Anterior cingulate cortex (tissue), 58 donors: ENCODE measurements around the gene OXSR1.
A peak's percentile ranks its signal among the peaks of the same experiment; 100 is the strongest.

ENCODE experiments used
- DNase-seq, 58 donors: peaks; one replicate each; lab custom pipeline; 2025; lab: John Stamatoyannopoulos, UW

The OXSR1 gene

DNA sequence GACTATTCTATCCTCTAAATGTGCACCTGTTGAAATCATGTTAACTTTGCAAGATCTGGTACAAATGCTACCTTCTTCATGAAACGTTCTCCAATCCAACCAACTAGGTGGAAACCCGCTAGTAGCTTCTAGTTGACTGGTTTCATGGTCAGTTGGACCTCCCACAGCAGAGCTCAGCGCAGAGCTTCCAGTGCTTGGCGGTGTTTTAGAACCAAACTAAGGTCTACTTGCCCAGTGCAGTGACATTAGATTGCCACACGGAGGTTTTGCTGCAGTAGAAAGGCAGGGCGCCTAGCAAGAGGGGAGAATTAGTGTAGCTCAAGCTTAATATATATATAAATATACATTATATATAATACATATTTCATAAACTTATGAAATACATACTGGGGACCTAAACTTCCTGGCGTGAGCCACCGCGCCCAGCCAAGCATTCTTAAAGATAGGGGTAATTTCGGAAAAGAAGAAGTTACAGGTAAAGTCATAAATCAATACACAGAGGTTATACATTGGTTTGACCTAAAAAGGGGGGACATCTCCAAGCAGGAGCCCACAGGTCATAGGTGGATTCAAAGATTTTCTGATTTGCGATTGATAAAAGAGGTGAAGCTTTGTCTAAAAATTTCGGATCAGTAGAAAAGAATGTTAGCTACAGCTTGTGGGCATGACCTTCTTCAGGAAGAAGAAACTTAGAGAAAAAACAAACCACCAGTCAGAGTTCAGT, 2.1 kb upstream of the OXSR1 start:
- no peak for DNase-seq

DNA sequence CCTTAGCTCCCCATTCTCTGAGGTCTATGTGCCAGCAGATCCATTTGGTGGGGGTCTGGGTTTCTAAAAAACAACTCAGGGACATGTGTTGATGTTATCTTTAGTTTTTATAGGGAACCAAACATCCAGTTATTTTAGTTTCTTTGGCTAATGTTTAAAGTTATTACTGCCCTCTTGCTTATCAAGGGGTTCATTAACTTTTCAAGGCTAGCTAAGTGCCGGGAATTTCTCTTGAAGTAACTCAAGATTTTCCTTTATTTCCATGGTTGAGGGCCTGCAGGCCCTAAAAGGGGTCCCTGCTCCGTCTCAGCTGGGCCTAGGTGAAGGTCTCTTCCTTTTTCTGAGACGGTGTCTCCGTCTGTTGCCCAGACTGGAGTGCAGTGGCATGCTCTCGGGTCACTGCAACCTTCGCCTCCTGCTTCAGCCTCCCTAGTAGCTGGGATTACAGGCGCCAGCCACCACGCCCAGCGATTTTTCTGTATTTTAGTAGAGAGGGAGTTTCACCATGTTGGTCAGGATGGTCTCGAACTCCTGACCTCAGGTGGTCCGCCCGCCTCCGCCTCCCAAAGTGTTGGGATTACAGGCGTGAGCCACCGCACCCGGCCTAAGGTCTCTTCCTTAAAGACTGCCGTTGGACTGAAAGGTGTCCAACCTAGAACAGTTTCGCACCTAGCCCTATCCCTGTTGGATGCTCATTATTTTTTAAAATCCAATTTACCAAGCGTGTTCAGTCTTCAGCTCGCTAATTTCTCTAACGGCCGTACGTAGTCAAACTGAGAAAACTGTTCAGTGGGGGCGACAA, 1.3 kb upstream of the OXSR1 start:
- peak in 1 of 58 donors; percentile 20 for DNase-seq

DNA sequence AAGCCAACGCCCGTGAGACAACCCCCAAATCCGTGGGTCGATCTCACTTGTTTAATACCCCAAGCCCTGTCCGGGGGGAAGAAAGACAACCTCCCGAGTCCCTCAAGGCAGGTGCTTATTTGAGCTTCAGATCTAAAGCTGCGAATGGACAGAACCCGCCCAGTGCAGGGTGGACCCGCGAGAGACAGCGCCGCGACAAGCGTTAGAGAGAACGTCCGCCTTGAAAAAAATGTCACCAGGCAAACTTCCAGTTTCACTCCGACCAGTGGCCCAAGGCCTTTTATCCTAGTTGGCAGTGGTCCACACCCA, 740 bp upstream of the OXSR1 start:
- DNase-seq = no peak

DNA sequence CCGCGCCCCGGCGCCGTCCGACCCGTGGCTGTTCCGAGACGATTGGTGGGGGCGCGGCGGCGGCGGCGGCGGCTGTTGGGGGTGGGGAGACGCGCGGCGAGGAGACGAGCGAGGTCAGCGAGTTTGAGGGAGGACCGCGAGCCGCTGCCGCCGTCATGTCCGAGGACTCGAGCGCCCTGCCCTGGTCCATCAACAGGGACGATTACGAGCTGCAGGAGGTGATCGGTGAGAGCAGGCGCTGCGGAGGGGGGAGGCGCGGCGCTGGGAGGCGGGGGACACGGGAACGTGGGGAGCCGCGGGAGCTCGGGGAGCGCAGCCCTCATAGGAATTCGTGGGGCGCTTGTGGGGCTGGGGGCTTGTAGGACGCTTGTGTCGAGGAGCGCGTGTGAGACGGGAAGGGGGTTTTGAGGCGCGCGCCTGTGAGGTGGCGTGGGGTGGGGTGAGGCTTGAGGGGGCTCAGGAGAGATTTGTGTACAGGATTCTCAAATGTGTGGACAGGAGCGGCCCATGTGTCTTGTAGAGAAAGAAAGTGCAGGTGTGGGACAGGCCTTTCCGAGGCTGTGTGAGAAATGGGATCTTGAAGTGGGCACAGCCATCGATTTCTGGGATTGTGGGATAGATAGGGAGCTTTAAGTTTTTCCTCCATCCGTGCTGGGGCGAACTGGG, 518 bp downstream of the OXSR1 start:
- peak in 23 of 58 donors; percentile 42 to 84 (median 59) for DNase-seq

DNA sequence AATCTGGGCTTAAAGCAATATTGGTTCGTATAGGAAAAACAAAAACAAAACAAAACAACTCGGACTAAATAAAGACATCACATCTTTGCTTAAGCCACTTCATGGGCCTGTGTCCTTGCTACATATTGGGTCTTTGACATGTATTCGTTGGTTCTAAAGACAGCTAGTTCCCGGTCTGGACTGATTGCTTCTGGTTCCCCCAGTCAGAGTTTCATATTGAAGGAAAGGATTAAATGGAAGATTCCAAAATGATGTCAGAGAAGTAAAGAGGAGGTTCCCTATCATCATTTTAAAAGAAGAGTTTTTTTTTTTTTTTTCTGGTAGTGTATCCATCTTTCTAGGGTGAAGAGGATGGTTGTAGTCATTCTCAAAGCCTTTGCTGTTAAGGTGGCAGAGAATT, 2.3 kb downstream of the OXSR1 start:
- no peak for DNase-seq

DNA sequence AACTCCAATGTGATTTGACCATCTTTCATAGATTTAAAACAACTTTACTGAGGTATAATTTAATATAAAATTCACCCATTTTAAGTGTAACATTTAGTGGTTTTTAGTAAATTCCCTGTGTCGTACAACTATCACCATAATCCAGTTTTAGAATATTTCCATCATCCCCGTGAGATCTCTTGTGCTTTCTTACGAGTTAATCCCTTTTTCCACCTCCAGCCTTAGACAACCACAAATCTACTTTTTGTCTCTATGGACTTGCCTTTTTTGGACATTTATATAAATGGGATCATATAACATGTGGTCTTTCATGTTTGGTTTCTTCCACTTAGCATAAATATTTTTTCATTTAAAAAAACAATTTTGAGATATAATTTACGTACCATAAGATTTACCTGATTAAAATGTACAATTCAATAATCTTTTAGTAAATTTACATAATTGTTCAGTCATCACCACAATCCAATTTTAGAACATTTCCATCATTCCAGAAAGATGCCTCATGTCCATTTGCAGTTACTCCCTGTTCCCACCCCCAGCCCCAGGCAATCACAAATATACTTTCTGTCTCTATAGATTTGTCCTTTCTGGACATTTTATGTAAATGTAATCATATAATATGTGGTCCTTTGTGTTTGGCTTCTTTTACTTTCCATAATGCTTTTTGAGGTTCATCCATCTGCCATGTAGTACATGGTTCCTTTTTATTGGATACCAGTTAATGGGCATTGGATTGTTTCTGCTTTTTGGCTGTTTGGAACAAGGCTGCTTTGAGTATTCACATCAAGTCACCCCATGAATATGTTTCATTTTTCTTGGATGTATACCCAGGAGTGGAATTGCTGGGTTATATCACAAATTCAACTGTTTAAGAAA, 3.1 kb downstream of the OXSR1 start:
- no peak for DNase-seq

DNA sequence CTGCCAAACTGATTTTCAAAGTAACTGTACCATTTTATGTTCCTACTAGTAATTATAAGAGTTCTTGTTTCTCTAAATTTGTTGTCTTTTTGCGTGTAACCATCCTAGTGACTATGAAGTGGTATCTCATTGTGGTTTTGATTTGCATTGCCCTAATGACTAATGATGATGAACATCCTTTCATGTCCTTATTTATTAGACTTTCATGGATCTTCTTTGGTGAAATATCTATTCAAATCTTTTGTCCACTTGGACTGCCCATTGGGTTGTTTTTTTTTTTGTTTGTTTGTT, 3.6 kb downstream of the OXSR1 start:
- DNase-seq = no peak

DNA sequence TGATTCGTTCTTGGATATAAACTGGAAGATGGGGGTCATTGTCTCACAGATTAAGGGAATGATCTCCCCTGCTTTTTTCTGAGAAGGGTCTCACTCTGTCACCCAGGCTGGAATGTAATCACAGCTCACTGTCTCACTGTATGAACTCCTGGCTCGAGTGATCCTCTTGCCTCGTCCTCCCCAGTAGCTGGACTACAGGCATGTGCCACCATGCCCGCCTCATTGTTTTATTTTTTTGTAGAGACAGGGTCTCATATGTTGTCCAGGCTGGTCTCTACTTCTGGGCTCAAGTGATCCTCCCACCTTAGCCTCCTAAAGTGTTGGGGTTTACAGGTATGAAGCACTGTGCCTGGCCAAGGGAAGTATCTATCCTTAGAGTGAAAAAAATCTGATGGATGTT, 5.4 kb downstream of the OXSR1 start:
- DNase-seq = no peak

DNA sequence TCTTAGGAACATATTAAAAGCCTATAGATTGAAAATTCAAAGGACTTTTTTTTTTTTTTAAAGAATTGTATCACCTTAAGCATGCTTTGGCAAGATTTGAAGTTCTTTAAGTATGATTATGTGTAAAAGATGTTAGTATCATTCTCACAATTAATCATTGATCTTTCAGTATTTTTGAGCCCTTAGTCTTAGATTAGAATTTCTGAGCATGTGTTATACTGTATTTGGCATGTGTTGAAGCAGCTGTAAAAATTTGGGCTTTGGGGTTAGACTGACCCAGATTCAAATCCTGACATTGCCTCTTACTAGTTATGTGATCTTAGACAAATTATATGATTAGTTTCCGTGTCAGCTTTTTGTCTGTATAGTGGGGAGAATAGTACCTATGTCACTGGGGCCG, 6.3 kb downstream of the OXSR1 start:
- DNase-seq = no peak

DNA sequence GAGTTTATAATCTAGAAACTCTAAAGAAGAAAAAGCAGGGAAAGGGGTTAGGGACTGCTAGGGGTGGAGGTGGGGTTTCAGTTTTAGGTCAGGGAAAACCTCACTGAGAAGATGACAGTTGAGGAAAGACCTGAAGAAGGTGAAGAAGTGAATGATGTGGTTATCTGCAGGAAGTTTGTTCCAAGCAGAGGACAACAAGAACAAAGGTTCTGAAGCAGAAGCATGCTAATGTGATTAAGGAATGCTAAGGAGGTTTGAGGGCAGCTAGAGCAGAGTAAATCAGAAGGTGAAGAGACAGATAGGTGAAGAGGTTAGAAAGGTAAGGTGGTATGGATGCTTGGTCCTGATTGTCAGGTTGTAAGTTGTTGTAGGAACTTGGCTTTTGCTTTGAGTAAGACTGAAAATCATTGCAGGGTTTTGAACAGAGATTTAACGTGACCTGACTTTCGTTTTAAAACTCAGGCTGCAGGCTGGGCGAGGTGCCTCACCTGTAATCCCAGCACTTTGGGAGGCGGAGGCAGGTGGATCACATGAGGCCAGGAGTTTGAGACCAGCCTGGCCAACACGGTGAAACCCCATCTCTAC, 8.6 kb downstream of the OXSR1 start:
- DNase-seq = no peak

DNA sequence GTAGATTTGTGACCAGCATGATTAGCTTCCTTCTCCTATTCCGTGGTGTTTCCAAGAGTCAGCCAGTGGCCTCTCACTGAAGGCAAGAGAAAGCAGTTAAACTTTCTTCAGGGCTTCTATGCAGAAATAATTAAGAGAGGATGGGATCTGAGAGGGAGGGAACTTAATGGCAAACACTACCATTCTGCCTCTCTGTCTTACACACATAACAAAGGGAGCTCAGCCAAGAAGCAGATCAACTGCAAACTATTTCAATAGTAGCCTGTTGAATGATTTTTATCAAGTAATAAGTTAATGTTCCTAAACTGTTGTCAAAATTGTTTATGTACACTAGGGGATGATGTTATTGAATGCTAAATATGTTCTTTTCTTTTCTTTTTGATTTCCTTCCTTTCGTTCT, 11.8 kb downstream of the OXSR1 start:
- no peak for DNase-seq

DNA sequence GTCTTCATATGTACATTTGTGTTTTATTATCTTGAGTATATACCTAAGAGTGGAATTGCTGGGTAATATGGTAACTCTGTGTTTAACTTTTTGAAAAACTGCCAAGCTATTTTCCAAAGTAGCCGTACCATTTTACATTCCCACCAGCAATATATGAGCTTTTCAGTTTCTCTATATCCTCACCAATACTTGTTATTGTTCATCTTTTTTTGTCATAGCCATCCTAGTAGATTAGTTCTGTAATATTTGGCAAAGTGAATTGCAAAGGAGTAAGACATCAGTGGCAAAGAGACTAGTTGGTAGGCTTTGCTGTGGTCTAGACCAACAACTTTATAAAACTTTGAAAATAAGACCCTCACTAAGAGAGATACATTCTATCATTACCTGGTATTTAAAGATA, 21.4 kb downstream of the OXSR1 start:
- no peak for DNase-seq

DNA sequence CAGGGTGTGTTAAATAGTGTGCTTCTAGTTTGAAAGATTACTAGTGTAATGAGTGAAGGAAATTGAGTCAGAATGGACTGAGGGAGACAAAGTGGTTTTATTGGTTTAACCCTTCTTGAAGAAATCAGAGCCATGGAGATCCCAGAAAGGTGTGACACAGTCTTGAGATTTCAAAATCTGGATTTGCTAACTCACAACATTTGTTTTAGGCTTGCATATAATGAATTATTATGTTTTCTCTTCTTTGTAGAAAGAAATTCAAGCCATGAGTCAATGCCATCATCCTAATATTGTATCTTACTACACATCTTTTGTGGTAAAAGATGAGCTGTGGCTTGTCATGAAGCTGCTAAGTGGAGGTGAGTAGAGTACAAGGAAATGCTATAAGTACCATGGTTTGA, 25.1 kb downstream of the OXSR1 start:
- DNase-seq = no peak

DNA sequence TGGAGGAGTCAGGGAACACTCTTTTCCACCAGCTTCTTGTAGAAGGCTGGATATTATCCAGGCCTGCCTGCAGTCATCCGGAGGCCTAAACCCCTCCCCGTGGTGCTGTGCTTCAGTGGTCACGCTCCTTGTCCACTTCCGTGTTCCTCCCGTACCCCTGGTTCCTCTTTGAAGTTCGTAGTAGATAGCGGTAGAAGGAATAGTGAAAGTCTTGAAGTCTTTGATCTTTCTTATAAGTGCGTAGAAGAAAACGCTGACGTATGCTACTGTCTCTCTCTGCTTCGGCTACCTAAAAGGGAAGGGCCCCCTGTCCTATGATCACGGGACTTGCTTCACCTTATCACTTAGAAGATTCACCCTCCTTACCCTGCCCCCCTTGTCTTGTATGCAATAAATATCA, 37.6 kb downstream of the OXSR1 start:
- peak in 2 of 58 donors; percentile 1 to 3 for DNase-seq

DNA sequence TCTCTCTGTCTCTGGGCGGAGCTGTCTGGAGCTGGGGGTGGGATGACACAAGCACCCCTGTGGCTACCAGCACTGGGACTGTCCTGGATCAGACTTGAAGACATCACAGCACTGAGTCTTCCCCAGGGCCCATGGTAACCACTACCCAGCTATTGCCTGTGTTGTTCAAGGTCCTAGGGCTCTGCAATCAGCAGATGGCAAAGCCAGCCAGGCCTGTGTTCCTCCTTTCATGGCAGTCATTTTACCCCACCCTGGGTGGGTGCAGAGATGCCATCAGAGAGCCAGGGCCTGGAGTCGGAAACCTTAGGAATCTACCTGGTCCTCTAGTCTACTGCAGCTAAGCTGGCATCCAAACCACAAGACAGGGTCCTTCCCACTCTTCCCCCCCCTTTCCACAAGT, 38.4 kb downstream of the OXSR1 start:
- no peak for DNase-seq

DNA sequence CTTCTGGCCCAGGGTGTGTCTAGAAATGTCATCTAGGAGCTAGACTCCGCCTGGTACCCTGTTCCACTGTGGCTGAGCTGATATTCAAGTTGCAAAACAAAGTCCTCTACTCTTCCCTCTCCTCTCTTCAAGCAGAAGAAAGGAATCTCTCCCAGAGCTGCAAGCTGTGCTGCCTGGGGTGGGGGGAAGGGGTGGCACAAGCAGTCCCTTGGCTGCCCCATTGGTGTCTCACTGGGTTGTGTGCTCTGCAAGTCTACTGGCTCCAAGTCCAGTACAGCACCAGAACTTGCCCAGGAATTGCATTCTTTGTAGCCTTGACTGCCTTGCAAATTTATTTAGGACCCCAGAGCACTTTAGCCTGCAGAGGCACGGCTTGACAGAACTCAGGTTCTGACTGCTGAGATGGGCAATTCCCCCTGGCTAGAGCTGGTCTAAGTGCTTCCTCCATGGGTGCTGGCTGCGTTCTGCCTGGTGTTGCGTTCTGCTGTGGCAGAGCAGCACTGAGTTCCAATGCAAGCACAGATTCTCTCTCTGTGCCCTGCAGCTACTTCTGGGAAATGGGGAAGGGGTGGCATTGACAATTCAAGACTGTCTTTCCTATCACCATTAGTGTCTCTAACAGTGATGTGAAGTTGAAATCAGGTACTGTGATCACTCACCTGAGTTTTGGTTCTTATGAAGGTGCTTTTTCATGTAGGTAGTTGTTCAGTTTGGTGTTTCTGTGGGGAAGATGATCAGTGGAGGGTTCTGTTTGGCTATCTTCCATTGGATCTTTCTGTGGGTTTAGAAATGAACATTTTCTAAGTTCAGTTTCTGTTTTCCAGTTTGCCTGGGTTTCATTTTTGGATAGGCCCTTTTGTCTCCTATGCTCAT, 39.5 kb downstream of the OXSR1 start:
- no peak for DNase-seq

DNA sequence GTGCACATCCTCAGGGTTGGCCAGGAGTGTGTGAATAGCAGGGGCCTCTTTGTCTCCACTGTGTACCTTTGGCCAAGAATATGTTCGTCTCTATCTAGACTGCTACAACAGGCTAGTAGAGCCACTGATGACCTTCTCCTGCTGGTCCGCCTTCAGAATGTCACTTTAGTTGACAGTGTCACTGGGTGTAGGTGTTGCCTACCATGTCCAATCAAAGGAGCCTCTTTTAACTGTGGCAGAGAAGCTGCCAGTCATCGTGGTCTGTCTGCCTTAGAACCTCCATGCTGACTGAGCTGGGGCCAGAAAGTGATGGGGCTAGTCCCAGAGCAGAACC, 40.1 kb downstream of the OXSR1 start:
- DNase-seq = no peak

DNA sequence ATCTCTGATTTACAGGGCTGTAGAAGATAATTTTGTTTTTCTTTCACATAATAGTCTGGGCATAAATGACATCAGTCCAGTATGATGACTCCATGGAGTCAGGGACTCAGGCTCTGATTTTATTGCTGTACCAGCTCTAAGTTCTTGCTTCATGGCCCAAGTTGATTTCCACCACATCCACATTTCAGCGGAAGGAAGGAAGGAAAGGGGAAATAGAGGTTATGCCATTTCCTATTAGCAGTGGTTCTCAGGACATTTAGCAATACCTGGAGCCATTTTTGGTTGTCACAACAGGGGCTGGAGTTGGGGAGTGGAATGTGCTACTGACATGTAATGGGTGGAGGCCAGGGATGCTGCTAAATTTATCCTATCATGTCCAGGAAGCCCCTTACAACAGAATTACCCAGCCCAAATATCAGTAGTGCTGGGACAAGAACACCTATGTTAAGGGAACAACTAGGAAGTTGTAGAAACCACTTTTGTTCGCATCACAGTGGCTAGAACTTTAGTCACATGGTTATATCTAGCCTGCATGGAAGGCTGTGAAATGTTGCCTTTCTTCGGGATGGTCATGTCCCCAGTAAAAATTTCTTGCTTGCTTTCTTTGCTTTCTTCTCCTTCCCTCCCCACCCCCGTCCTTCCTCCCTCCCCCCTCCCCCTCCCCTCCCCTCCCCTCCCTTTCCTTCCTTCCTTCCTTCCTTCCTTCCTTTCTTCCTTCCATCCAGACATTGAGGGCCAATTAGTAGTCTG, 42.1 kb downstream of the OXSR1 start:
- no peak for DNase-seq

DNA sequence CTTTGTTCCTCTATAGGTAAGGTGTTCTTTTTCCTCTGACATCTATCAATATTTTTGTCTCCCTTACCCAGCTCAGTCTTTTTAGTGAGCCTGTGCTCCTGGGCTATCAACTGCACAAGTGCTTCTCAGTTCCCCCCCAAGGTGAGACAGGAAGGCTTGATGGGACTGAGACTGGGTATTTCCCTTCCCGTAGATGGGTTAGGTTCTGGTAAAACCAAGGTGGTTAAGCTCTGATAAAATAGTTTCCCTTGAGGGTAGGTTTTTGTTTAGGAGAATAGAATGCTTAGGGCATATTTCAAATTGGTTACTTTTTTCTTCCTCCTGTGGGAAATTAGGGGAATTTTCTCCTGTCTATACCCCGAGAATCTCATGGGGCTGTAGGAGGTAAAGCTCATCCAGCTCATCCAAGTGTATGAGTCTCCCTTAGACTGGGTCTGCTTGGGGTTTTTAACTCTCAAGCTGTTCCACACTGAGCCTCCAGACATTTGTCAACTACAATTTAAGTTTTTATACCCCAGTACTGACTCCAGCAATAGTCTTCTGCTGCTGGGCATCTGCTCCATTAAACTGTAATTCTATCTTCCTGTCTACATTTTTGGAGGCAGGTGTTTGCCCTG, 44.9 kb downstream of the OXSR1 start:
- DNase-seq = no peak
